Limb (tissue), 2 donors: ENCODE data around the gene GATA3.

ENCODE experiments used
- DNase-seq, 2 donors: peaks; one replicate each; pipeline ENCODE4 v3.0.0-alpha.2; 2016; ENCODE audit errors: extremely low spot score in 2 of 2

Gene GATA3

GRCh38 chr10:8063128-8063908, 8.8 kb downstream of the GATA3 start:
- no peak for DNase-seq

GRCh38 chr10:8063935-8064334, 9.4 kb downstream of the GATA3 start:
- no peak for DNase-seq

GRCh38 chr10:8064436-8064835, 9.9 kb downstream of the GATA3 start:
- DNase-seq, result no peak

GRCh38 chr10:8065651-8066050, 11.2 kb downstream of the GATA3 start:
- no peak for DNase-seq

GRCh38 chr10:8066124-8066523, 11.6 kb downstream of the GATA3 start:
- DNase-seq, result no peak

GRCh38 chr10:8066797-8067196, 12.3 kb downstream of the GATA3 start:
- DNase-seq, result no peak

- DNase-seq, result no peak
These were observed 14.6 kb downstream of the GATA3 start for GRCh38 chr10:8069108-8069507.

- no peak for DNase-seq
These were observed 15.1 kb downstream of the GATA3 start for GRCh38 chr10:8069627-8070026.

- no peak for DNase-seq
These were observed 16.0 kb downstream of the GATA3 start for GRCh38 chr10:8070440-8070839.

- no peak for DNase-seq
These were observed 16.5 kb downstream of the GATA3 start for GRCh38 chr10:8071006-8071405.

- no peak for DNase-seq
These were observed 17.2 kb downstream of the GATA3 start for GRCh38 chr10:8071666-8072065.

GRCh38 chr10:8072211-8072610, 17.7 kb downstream of the GATA3 start:
- no peak for DNase-seq

- no peak for DNase-seq
These were observed 19.4 kb downstream of the GATA3 start for GRCh38 chr10:8073691-8074416.

GRCh38 chr10:8074881-8075280, 20.4 kb downstream of the GATA3 start:
- no peak for DNase-seq

- no peak for DNase-seq
These were observed 21.1 kb downstream of the GATA3 start for GRCh38 chr10:8075282-8076260.

GRCh38 chr10:8076933-8077332, 22.4 kb downstream of the GATA3 start:
- DNase-seq, result no peak

GRCh38 chr10:8078027-8078426, 23.5 kb downstream of the GATA3 start:
- no peak for DNase-seq

GRCh38 chr10:8079126-8079525, 24.6 kb downstream of the GATA3 start:
- DNase-seq, result no peak

- no peak for DNase-seq
These were observed 30.3 kb downstream of the GATA3 start for GRCh38 chr10:8084799-8085198.

GRCh38 chr10:8085251-8085650, 30.8 kb downstream of the GATA3 start:
- DNase-seq, result no peak

GRCh38 chr10:8086315-8086714, 31.8 kb downstream of the GATA3 start:
- no peak for DNase-seq

GRCh38 chr10:8088504-8088903, 34.0 kb downstream of the GATA3 start:
- DNase-seq, result no peak
